Neuronal stem cell (in vitro differentiated cells): ENCODE results near the gene RASGEF1B.

Experiments used
- DNase-seq: peaks from one replicate; pipeline ENCODE4 v3.0.0-alpha.2; 2013; ENCODE audit warnings: low spot score
- H2AFZ ChIP-seq: one replicate; pipeline ENCODE4 v1.6.1; 2013; ENCODE audit warnings: mild to moderate bottlenecking, low read length, inconsistent platforms
- H2AK5ac ChIP-seq: 2 replicates; pipeline ENCODE4 v1.6.1; 2013; ENCODE audit warnings: low read depth, mild to moderate bottlenecking, inconsistent platforms, low read length, moderate library complexity, mixed read lengths
- H2BK120ac ChIP-seq: 2 replicates; pipeline ENCODE4 v1.6.1; 2013; ENCODE audit warnings: low read depth, mild to moderate bottlenecking, inconsistent platforms, low read length, moderate library complexity, mixed read lengths
- H2BK12ac ChIP-seq: one replicate; pipeline ENCODE4 v1.6.1; 2013; ENCODE audit warnings: low read length, inconsistent platforms
- H2BK15ac ChIP-seq: 2 replicates; pipeline ENCODE4 v1.6.1; 2013; ENCODE audit warnings: mild to moderate bottlenecking, low read length, inconsistent platforms, mixed read lengths
- H2BK5ac ChIP-seq: one replicate; pipeline ENCODE4 v1.6.1; 2013; ENCODE audit warnings: inconsistent platforms, mild to moderate bottlenecking, low read length, moderate library complexity
- H3K14ac ChIP-seq: one replicate; pipeline ENCODE4 v1.6.1; 2013; ENCODE audit warnings: low read length, inconsistent platforms
- H3K18ac ChIP-seq: 2 replicates; pipeline ENCODE4 v1.6.1; 2013; ENCODE audit warnings: low read length, inconsistent platforms
- H3K23ac ChIP-seq: 2 replicates; pipeline ENCODE4 v1.6.1; 2013; ENCODE audit warnings: low read depth, mild to moderate bottlenecking, mixed read lengths, low read length, inconsistent platforms; ENCODE audit not compliant: poor library complexity
- H3K27ac ChIP-seq: replicated peaks from 3 replicates; pipeline ENCODE4 v1.5.1; 2013; ENCODE audit warnings: low read length, inconsistent platforms
- H3K27me3 ChIP-seq, 3 experiments: 2 replicates each; pipeline ENCODE4 v1.6.1; 2013; ENCODE audit warnings: low read length in 3 of 3, mild to moderate bottlenecking in 2 of 3, inconsistent platforms in 1 of 3, low read depth in 1 of 3, mixed read lengths in 1 of 3, moderate library complexity in 1 of 3; ENCODE audit not compliant: control insufficient read depth in 3 of 3, insufficient read depth in 3 of 3
- H3K36me3 ChIP-seq, 2 donors: replicated peaks in 1 of 2; 2 replicates each; pipeline ENCODE4 v1.6.1; 2013; ENCODE audit warnings: low read length in 2 of 2; ENCODE audit not compliant: control insufficient read depth in 2 of 2, insufficient read depth in 2 of 2
- H3K4ac ChIP-seq: 2 replicates; pipeline ENCODE4 v1.6.1; 2013; ENCODE audit warnings: inconsistent platforms, mild to moderate bottlenecking, low read length, moderate library complexity
- H3K4me1 ChIP-seq, 2 donors: 1 replicate in 1 of 2; 2 replicates in 1 of 2; pipeline ENCODE4 v1.6.1; 2013; ENCODE audit warnings: low read length in 2 of 2, low read depth in 1 of 2; ENCODE audit not compliant: control insufficient read depth in 2 of 2, insufficient read depth in 1 of 2
- H3K4me2 ChIP-seq: one replicate; pipeline ENCODE4 v1.6.1; 2013; ENCODE audit warnings: mild to moderate bottlenecking, low read length, inconsistent platforms; ENCODE audit not compliant: insufficient read depth, poor library complexity, severe bottlenecking
- H3K4me3 ChIP-seq, 2 donors: 2 replicates each; pipeline ENCODE4 v1.5.1; 2013; ENCODE audit warnings: low read length in 2 of 2, mild to moderate bottlenecking in 2 of 2, inconsistent platforms in 1 of 2, moderate library complexity in 1 of 2
- H3K79me1 ChIP-seq: one replicate; pipeline ENCODE4 v1.6.1; 2013; ENCODE audit warnings: low read depth, mild to moderate bottlenecking, inconsistent platforms, low read length, moderate library complexity
- H3K9ac ChIP-seq: one replicate; pipeline ENCODE4 v1.6.1; 2013; ENCODE audit warnings: mild to moderate bottlenecking, low read depth, low read length, inconsistent platforms; ENCODE audit not compliant: poor library complexity
- H3K9me3 ChIP-seq, 2 donors: replicated peaks in 1 of 2; 2 replicates each; pipeline versions ENCODE3 to v1.6.1; 2013; ENCODE audit warnings: low read length in 2 of 2, mild to moderate bottlenecking in 2 of 2, inconsistent platforms in 1 of 2, low read depth in 1 of 2, mixed read lengths in 1 of 2, moderate library complexity in 1 of 2; ENCODE audit not compliant: control insufficient read depth in 2 of 2, insufficient read depth in 1 of 2
- H4K8ac ChIP-seq: one replicate; pipeline ENCODE4 v1.6.1; 2013; ENCODE audit warnings: low read depth, mild to moderate bottlenecking, inconsistent platforms, low read length, moderate library complexity
- H4K91ac ChIP-seq: one replicate; pipeline ENCODE4 v1.6.1; 2013; ENCODE audit warnings: low read length, low read depth, mild to moderate bottlenecking, inconsistent platforms; ENCODE audit not compliant: poor library complexity
- WGBS, 2 donors: extraction: QIAGEN DNeasy Blood & Tissue Kit; methylation state at CpG; one replicate each; pipeline ENCODE4 v1.1.7; 2013; ENCODE audit warnings: missing lambda C conversion rate in 2 of 2, mixed read lengths in 1 of 2; ENCODE audit not compliant: insufficient read length in 2 of 2, insufficient replicate concordance in 1 of 2; ENCODE audit errors: extremely low coverage in 2 of 2; 5-methylcytosine and 5-hydroxymethylcytosine counted together

The RASGEF1B gene

GRCh38 chr4:81392164-81392563, 79.5 kb downstream of the RASGEF1B start:
- Histone ChIP-seq H4K8ac (no peak overlapping the region), H2BK15ac (no peak overlapping the region), H3K23ac (no peak overlapping the region), H3K9ac (no peak overlapping the region), H2BK120ac (no peak overlapping the region), H3K4me1 (peaks cover 0 to 5% of the 10 kb centered on the region in 2 donors), H3K27ac (no peak overlapping the region), H2BK12ac (no peak overlapping the region), H3K27me3 (no peaks in the 10 kb centered on the region), H3K4ac (no peak overlapping the region), H4K91ac (no peak overlapping the region), H3K79me1 (no peaks in the 10 kb centered on the region), H3K4me3 (no peak overlapping the region), H3K9me3 (no peaks in the 10 kb centered on the region), H2AK5ac (no peak overlapping the region), H3K14ac (no peak overlapping the region), H3K36me3 (no peaks in the 10 kb centered on the region), H2AFZ (no peak overlapping the region), H3K18ac (no peak overlapping the region), H3K4me2 (no peak overlapping the region), H2BK5ac (no peak overlapping the region)
- no CpG with 5 or more reads among the region's 3 CpGs for WGBS, 2 donors
- no peak for DNase-seq

- Histone ChIP-seq H2BK12ac (no peak overlapping the region), H3K27me3 (no peaks in the 10 kb centered on the region), H3K4ac (no peak overlapping the region), H3K4me2 (no peak overlapping the region), H2BK15ac (no peak overlapping the region), H2BK120ac (no peak overlapping the region), H3K9me3 (no peaks in the 10 kb centered on the region), H3K27ac (no peak overlapping the region), H2BK5ac (no peak overlapping the region), H3K36me3 (no peaks in the 10 kb centered on the region), H3K4me1 (peaks cover 0 to 3% of the 10 kb centered on the region in 2 donors), H4K91ac (no peak overlapping the region), H3K9ac (no peak overlapping the region), H4K8ac (no peak overlapping the region), H3K14ac (no peak overlapping the region), H3K18ac (no peak overlapping the region), H2AK5ac (no peak overlapping the region), H3K23ac (no peak overlapping the region), H3K4me3 (no peak overlapping the region), H3K79me1 (no peaks in the 10 kb centered on the region), H2AFZ (no peak overlapping the region)
- no CpG with 5 or more reads among the region's 2 CpGs for WGBS, 2 donors
- no peak for DNase-seq
These were observed 82.0 kb downstream of the RASGEF1B start for GRCh38 chr4:81389720-81390119.

DNA sequence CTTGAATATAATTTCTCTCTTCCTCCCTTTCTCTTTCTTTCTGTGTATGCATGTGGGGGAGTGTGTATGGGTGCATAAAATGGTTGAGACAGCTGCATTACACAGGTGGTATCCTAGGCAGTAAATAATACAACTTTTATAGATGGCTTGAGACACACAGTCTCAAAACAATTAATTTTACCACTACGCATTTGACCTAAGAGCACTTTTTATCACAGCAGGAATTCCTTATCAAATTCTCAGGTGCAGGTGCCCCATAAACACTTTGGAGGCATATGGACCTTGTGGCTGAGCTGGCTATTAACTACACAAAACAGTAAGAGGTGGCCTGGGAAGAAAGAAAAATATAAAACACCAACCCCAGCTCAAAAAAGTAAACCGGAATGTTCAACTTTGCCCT, 91.3 kb downstream of the RASGEF1B start:
- H2BK12ac ChIP-seq = no peak overlapping the region
- no peaks in the 10 kb centered on the region for H3K9me3 ChIP-seq
- H4K8ac ChIP-seq = no peak overlapping the region
- H2BK15ac ChIP-seq = no peak overlapping the region
- no peak overlapping the region for H3K4me3 ChIP-seq
- H2AK5ac ChIP-seq = no peak overlapping the region
- H2BK5ac ChIP-seq = no peak overlapping the region
- no peak overlapping the region for H3K4me2 ChIP-seq
- no peaks in the 10 kb centered on the region for H3K79me1 ChIP-seq
- no peak overlapping the region for H3K14ac ChIP-seq
- H4K91ac ChIP-seq = no peak overlapping the region
- no CpG with 5 or more reads among the region's 2 CpGs for WGBS, 2 donors
- no peak overlapping the region for H3K27ac ChIP-seq
- no peak overlapping the region for H3K23ac ChIP-seq
- H3K4me1 ChIP-seq = no peaks in the 10 kb centered on the region
- no peak overlapping the region for H3K18ac ChIP-seq
- no peaks in the 10 kb centered on the region for H3K36me3 ChIP-seq
- no peak overlapping the region for H3K4ac ChIP-seq
- H3K27me3 ChIP-seq = no peaks in the 10 kb centered on the region
- no peak overlapping the region for H3K9ac ChIP-seq
- no peak for DNase-seq
- no peak overlapping the region for H2AFZ ChIP-seq
- no peak overlapping the region for H2BK120ac ChIP-seq

DNA sequence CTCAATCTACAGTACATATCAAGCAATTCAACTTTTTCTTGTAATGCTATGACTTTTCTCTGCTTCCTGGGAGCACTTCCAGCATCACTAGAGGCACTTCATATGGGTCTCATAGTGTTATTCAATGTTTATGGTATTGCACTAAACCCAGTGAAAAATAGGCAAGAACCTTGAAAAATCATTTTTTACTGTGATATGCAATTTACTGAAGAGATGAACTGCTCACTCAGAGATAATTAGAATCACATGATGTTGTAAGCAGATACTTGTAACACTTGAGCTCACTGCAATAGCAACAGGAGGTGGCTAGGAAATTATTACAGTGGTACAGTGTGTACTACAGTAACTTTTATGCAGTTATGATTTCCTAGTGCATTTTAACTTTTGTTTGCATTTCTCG, 93.3 kb downstream of the RASGEF1B start:
- no peak overlapping the region for H4K91ac ChIP-seq
- H2BK5ac ChIP-seq = no peak overlapping the region
- H3K23ac ChIP-seq = no peak overlapping the region
- H3K4me2 ChIP-seq = no peak overlapping the region
- no peak overlapping the region for H2AFZ ChIP-seq
- H3K9ac ChIP-seq = no peak overlapping the region
- H3K9me3 ChIP-seq = no peaks in the 10 kb centered on the region
- no peak for DNase-seq
- no peak overlapping the region for H3K14ac ChIP-seq
- no peak overlapping the region for H3K27ac ChIP-seq
- H3K4ac ChIP-seq = no peak overlapping the region
- H2AK5ac ChIP-seq = no peak overlapping the region
- no peak overlapping the region for H2BK15ac ChIP-seq
- no peak overlapping the region for H4K8ac ChIP-seq
- no peaks in the 10 kb centered on the region for H3K36me3 ChIP-seq
- H3K27me3 ChIP-seq = no peaks in the 10 kb centered on the region
- H3K79me1 ChIP-seq = no peaks in the 10 kb centered on the region
- no CpG with 5 or more reads among the region's 1 CpG for WGBS, 2 donors
- H3K4me3 ChIP-seq = no peak overlapping the region
- H3K4me1 ChIP-seq = no peaks in the 10 kb centered on the region
- no peak overlapping the region for H3K18ac ChIP-seq
- H2BK120ac ChIP-seq = no peak overlapping the region
- H2BK12ac ChIP-seq = no peak overlapping the region
